Measurements from ENCODE around the gene KRTAP5-7.
"Not testable (repeated sequence)": the region's sequence is repeated elsewhere in the genome, so short reads cannot be mapped to it uniquely, and the experiment has no call there.

GRCh38 chr11:71539971-71540370 is 12.9 kb downstream of the KRTAP5-7 start:
- TF ChIP-seq CTCF, POLR2AphosphoS5, POLR2A, EP300 (IDR thresholded peaks at IDR 0.05): not testable (repeated sequence)
